Activated B cell treated with CpG ODN at 0.5 μM for 24 hours (primary cell): ENCODE measurements around the gene NNMT. TPM values are rescaled to one million over a fixed set of nuclear protein-coding genes. Genes with fewer than 3 reads are reported as not detected.

Experiments
- ATAC-seq: fragments of 200-7000 bp; cut with Tn5 transposase; one replicate; pipeline ENCODE4 v1.10.0; 2021; ENCODE audit warnings: low read depth, mild to moderate bottlenecking, moderate library complexity
- CTCF ChIA-PET: fragments of 350-600 bp; sonication (Branson Sonifier 250); formaldehyde crosslinking; loops from one replicate; lab custom pipeline; 2021; ENCODE audit warnings: antibody characterized with exemption; lab: Charles Lee
- POLR2A ChIA-PET: fragments of 350-600 bp; sonication (Branson Sonifier 250); formaldehyde crosslinking; loops from one replicate; lab custom pipeline; 2021; ENCODE audit warnings: antibody characterized with exemption; lab: Charles Lee
- DNase-seq: peaks from one replicate; pipeline ENCODE4 v3.0.0; 2022
- H3K27ac Mint-ChIP-seq: one replicate; pipeline ENCODE4 v1.8.0; 2020; ENCODE audit warnings: mixed read lengths
- H3K27me3 Mint-ChIP-seq: one replicate; pipeline ENCODE4 v1.8.0; 2021; ENCODE audit warnings: mixed read lengths
- H3K36me3 Mint-ChIP-seq: one replicate; pipeline ENCODE4 v1.8.0; 2021; ENCODE audit warnings: low read depth, mixed read lengths
- H3K4me1 Mint-ChIP-seq: one replicate; pipeline ENCODE4 v1.8.0; 2021; ENCODE audit warnings: mixed read lengths
- H3K4me3 Mint-ChIP-seq: one replicate; pipeline ENCODE4 v1.8.0; 2020; ENCODE audit warnings: mild to moderate bottlenecking, mixed read lengths
- H3K9me3 Mint-ChIP-seq: one replicate; pipeline ENCODE4 v1.8.0; 2020; ENCODE audit warnings: mixed read lengths
- CTCF ChIP-seq: fragments of 200-600 bp; IDR thresholded peaks from one replicate; pipeline ENCODE4 v1.8.0; 2022; ENCODE audit warnings: antibody characterized with exemption, mild to moderate bottlenecking
- intact Hi-C: fragments of 100-400 bp; cut with micrococcal nuclease; formaldehyde crosslinking; loops from one replicate; pipeline ENCODE4 v1.15.1; 2024
- total RNA-seq: library from RNA; stranded (reverse); gene quantifications from 2 replicates; pipeline ENCODE4 v1.2.3, GENCODE V29; 2022

NNMT gene
- total RNA-seq, 1 donor from 2014 or later, result not detected

GRCh38 chr11:114311946-114312345, 15.7 kb downstream of the NNMT start:
- Mint-ChIP-seq H3K4me3 (no peak overlapping the region), H3K27me3 (peaks cover 55% of the 10 kb centered on the region), H3K27ac (no peak overlapping the region), H3K36me3 (no peaks in the 10 kb centered on the region), H3K9me3 (no peaks in the 10 kb centered on the region), H3K4me1 (no peaks in the 10 kb centered on the region)
- no peak for TF ChIP-seq CTCF
- ChIA-PET CTCF (no interaction called here), POLR2A (no interaction called here)
- DNase-seq (no peak), ATAC-seq (no peak)
- intact Hi-C loops, result no loop called here

GRCh38 chr11:114314096-114314495, 17.9 kb downstream of the NNMT start:
- H3K27me3 Mint-ChIP-seq, result peaks cover 40% of the 10 kb centered on the region
- no peaks in the 10 kb centered on the region for H3K4me1 Mint-ChIP-seq
- ChIA-PET POLR2A (no interaction called here), CTCF (no interaction called here)
- no peaks in the 10 kb centered on the region for H3K9me3 Mint-ChIP-seq
- no peak overlapping the region for H3K4me3 Mint-ChIP-seq
- intact Hi-C loops, result no loop called here
- TF ChIP-seq CTCF, result no peak
- H3K36me3 Mint-ChIP-seq, result no peaks in the 10 kb centered on the region
- ATAC-seq, result no peak
- H3K27ac Mint-ChIP-seq, result no peak overlapping the region
- DNase-seq, result no peak

- intact Hi-C loops, result no loop called here
- H3K27me3 Mint-ChIP-seq, result peaks cover 38% of the 10 kb centered on the region
- ATAC-seq (no peak), DNase-seq (no peak)
- H3K4me3 Mint-ChIP-seq, result no peak overlapping the region
- no peak overlapping the region for H3K27ac Mint-ChIP-seq
- ChIA-PET POLR2A (no interaction called here), CTCF (no interaction called here)
- no peak for TF ChIP-seq CTCF
- H3K36me3 Mint-ChIP-seq, result no peaks in the 10 kb centered on the region
- no peaks in the 10 kb centered on the region for H3K9me3 Mint-ChIP-seq
- H3K4me1 Mint-ChIP-seq, result no peaks in the 10 kb centered on the region
Measured at GRCh38 chr11:114315749-114316368, 19.7 kb downstream of the NNMT start.

GRCh38 chr11:114316980-114317786, 21.0 kb downstream of the NNMT start:
- no peak for DNase-seq
- Mint-ChIP-seq H3K4me3 (no peak overlapping the region), H3K4me1 (no peaks in the 10 kb centered on the region), H3K9me3 (no peaks in the 10 kb centered on the region), H3K27me3 (peaks cover 40% of the 10 kb centered on the region), H3K27ac (no peak overlapping the region), H3K36me3 (no peaks in the 10 kb centered on the region)
- ChIA-PET CTCF (no interaction called here), POLR2A (no interaction called here)
- no peak for ATAC-seq
- intact Hi-C loops, result no loop called here
- no peak for TF ChIP-seq CTCF

GRCh38 chr11:114317787-114318137, 21.6 kb downstream of the NNMT start:
- H3K4me1 Mint-ChIP-seq, result no peaks in the 10 kb centered on the region
- intact Hi-C loops, result no loop called here
- no peak overlapping the region for H3K4me3 Mint-ChIP-seq
- no peaks in the 10 kb centered on the region for H3K36me3 Mint-ChIP-seq
- POLR2A ChIA-PET, result no interaction called here
- H3K27ac Mint-ChIP-seq, result no peak overlapping the region
- DNase-seq (no peak), ATAC-seq (no peak)
- no peaks in the 10 kb centered on the region for H3K9me3 Mint-ChIP-seq
- CTCF ChIA-PET, result no interaction called here
- TF ChIP-seq CTCF, result no peak
- peaks cover 38% of the 10 kb centered on the region for H3K27me3 Mint-ChIP-seq
